COLO668 (cell line): ENCODE data around the gene SIRT5.

ENCODE experiments used
- DNase-seq: peaks from one replicate; lab custom pipeline; 2025; ENCODE audit not compliant: unreplicated experiment; lab: John Stamatoyannopoulos, UW

Gene SIRT5

GRCh38 chr6:13550656-13551055 lies 23.7 kb upstream of the SIRT5 start:
- no peak for DNase-seq

- DNase-seq: no peak
These were observed 20.8 kb upstream of the SIRT5 start for GRCh38 chr6:13553646-13554045.

GRCh38 chr6:13554929-13555333 lies 19.5 kb upstream of the SIRT5 start:
- DNase-seq: no peak

- DNase-seq: no peak
These were observed 16.6 kb upstream of the SIRT5 start for GRCh38 chr6:13557841-13558240.

- no peak for DNase-seq
These were observed 15.7 kb upstream of the SIRT5 start for GRCh38 chr6:13558718-13559117.

- DNase-seq: no peak
These were observed 15.2 kb upstream of the SIRT5 start for GRCh38 chr6:13559251-13559650.

GRCh38 chr6:13559968-13560650 lies 14.3 kb upstream of the SIRT5 start:
- DNase-seq: no peak

GRCh38 chr6:13560651-13561044 lies 13.8 kb upstream of the SIRT5 start:
- DNase-seq: no peak

GRCh38 chr6:13561624-13562267 lies 12.7 kb upstream of the SIRT5 start:
- no peak for DNase-seq

GRCh38 chr6:13563009-13563408 lies 11.4 kb upstream of the SIRT5 start:
- no peak for DNase-seq

GRCh38 chr6:13565921-13566320 lies 8.5 kb upstream of the SIRT5 start:
- DNase-seq: no peak

- no peak for DNase-seq
These were observed 7.9 kb upstream of the SIRT5 start for GRCh38 chr6:13566500-13566899.

GRCh38 chr6:13568970-13569369 lies 5.4 kb upstream of the SIRT5 start:
- DNase-seq: no peak

GRCh38 chr6:13572240-13572639 lies 2.2 kb upstream of the SIRT5 start:
- DNase-seq: no peak

GRCh38 chr6:13572951-13573654 lies 1.3 kb upstream of the SIRT5 start:
- no peak for DNase-seq

GRCh38 chr6:13573669-13574110 lies 711 bp upstream of the SIRT5 start:
- peak; percentile 18 for DNase-seq

GRCh38 chr6:13574149-13574570 lies 241 bp upstream of the SIRT5 start:
- peak; percentile 93 for DNase-seq

GRCh38 chr6:13575377-13575775 lies 975 bp downstream of the SIRT5 start:
- DNase-seq: no peak

- DNase-seq: no peak
These were observed 1.6 kb downstream of the SIRT5 start for GRCh38 chr6:13576017-13576416.

- no peak for DNase-seq
These were observed 3.5 kb downstream of the SIRT5 start for GRCh38 chr6:13577926-13578325.

GRCh38 chr6:13579911-13580310 lies 5.5 kb downstream of the SIRT5 start:
- DNase-seq: no peak

- no peak for DNase-seq
These were observed 7.4 kb downstream of the SIRT5 start for GRCh38 chr6:13581700-13582229.
